Caco-2 (cell line): ENCODE data around the gene FAM47C. TPM values are rescaled to one million over a fixed set of nuclear protein-coding genes. Genes with fewer than 3 reads are reported as not detected.
"Not testable (repeated sequence)": the region's sequence is repeated elsewhere in the genome, so short reads cannot be mapped to it uniquely, and the experiment has no call there.

ENCODE experiments used
- BruUV-seq: library from RNA; stranded (reverse); fragments of 400-500 nt; replicated peaks from 2 replicates; lab custom pipeline; 2021; lab: Mats Ljungman, UMichigan
- CTCF ChIA-PET: fragments of 300-600 bp; sonication (Branson Sonifier 250); formaldehyde crosslinking; loops from one replicate; lab custom pipeline; 2022; ENCODE audit warnings: antibody characterized with exemption; lab: Charles Lee
- POLR2A ChIA-PET: fragments of 300-600 bp; sonication (Branson Sonifier 250); formaldehyde crosslinking; loops from one replicate; lab custom pipeline; 2022; ENCODE audit warnings: antibody characterized with exemption; lab: Charles Lee
- DNase-seq, 2 experiments: peaks; one replicate each; pipeline versions ENCODE4 v3.0.0 to v3.0.0-alpha.2; 2020 to 2022
- H3K27me3 ChIP-seq: replicated peaks from 2 replicates; pipeline ENCODE4 v1.6.0; 2011; ENCODE audit warnings: low read length; ENCODE audit not compliant: control insufficient read depth, insufficient read depth
- H3K36me3 ChIP-seq: 2 replicates; pipeline ENCODE4 v1.5.1; 2011; ENCODE audit warnings: low read length; ENCODE audit not compliant: control insufficient read depth, insufficient read depth
- H3K4me1 ChIP-seq: fragments of 250-450 bp; sonication (Bioruptor Pico); 2 replicates; pipeline ENCODE4 v1.5.1; 2020; ENCODE audit warnings: mild to moderate bottlenecking
- H3K4me3 ChIP-seq: 2 replicates; pipeline ENCODE4 v1.5.1; 2011; ENCODE audit warnings: low read depth, mild to moderate bottlenecking, control low read depth, low read length
- H3K9me3 ChIP-seq: fragments of 250-450 bp; sonication (Bioruptor Pico); 2 replicates; pipeline ENCODE4 v1.5.1; 2020; ENCODE audit warnings: mild to moderate bottlenecking, moderate library complexity
- H3K27ac Mint-ChIP-seq: one replicate; pipeline ENCODE4 v1.8.0; 2022; ENCODE audit warnings: mixed read lengths; ENCODE audit not compliant: unreplicated experiment
- H3K27me3 Mint-ChIP-seq: one replicate; pipeline ENCODE4 v1.8.0; 2022; ENCODE audit warnings: mixed read lengths; ENCODE audit not compliant: insufficient read depth, unreplicated experiment
- H3K36me3 Mint-ChIP-seq: one replicate; pipeline ENCODE4 v1.8.0; 2022; ENCODE audit warnings: mild to moderate bottlenecking, mixed read lengths; ENCODE audit not compliant: insufficient read depth, unreplicated experiment
- H3K4me1 Mint-ChIP-seq: one replicate; pipeline ENCODE4 v1.8.0; 2022; ENCODE audit warnings: low read depth, mixed read lengths; ENCODE audit not compliant: unreplicated experiment
- H3K4me3 Mint-ChIP-seq: one replicate; pipeline ENCODE4 v1.8.0; 2022; ENCODE audit warnings: mild to moderate bottlenecking, moderate library complexity, mixed read lengths; ENCODE audit not compliant: unreplicated experiment
- H3K9me3 Mint-ChIP-seq: one replicate; pipeline ENCODE4 v1.8.0; 2022; ENCODE audit warnings: mixed read lengths; ENCODE audit not compliant: unreplicated experiment
- intact Hi-C: fragments of 100-400 bp; cut with micrococcal nuclease; formaldehyde crosslinking; loops from one replicate; pipeline ENCODE4 v1.10.0; 2022; ENCODE audit not compliant: unreplicated experiment
- total RNA-seq: library from RNA; stranded (reverse); gene quantifications from 2 replicates; pipeline ENCODE4 v1.2.3, GENCODE V29; 2022
- TF ChIP-seq, protein P1 (sequence below), 2 experiments: fragments of 200-600 bp in 1 of 2; IDR thresholded peaks; 1 replicate in 1 of 2; 2 replicates in 1 of 2; pipeline versions ENCODE4 v1.5.1 to v1.8.0; 2011 to 2022; ENCODE audit warnings: antibody characterized with exemption in 1 of 2, control low read depth in 1 of 2, inconsistent platforms in 1 of 2, low read depth in 1 of 2, low read length in 1 of 2, mild to moderate bottlenecking in 1 of 2, moderate library complexity in 1 of 2; ENCODE audit not compliant: insufficient read depth in 1 of 2, severe bottlenecking in 1 of 2, unreplicated experiment in 1 of 2

Gene FAM47C
- total RNA-seq, 1 experiment from 2014 or later, result not detected

DNA sequence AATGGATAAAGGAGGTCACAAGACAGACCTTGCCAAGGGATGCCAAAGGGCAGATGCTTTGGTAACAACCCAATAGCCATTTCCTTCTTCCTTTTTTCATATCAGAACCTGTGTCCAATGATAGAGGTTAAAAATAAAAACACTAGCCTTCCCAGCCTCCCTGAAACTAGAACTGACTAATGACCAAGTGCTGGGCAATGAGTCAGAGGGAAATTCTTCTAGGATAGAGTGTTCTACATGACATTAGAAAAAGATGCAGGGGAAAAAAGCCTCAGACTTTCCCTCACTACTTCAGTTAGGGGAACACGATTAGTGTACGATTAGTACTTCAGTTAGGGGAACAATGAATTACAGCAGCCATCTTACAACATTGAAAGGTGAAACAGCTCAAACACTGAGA is 29.3 kb upstream of the FAM47C start:
- no peak overlapping the region for H3K4me3 Mint-ChIP-seq
- ChIA-PET CTCF (no interaction called here), POLR2A (no interaction called here)
- peaks cover 6% of the 10 kb centered on the region for H3K27me3 Mint-ChIP-seq
- H3K27ac Mint-ChIP-seq, result no peak overlapping the region
- intact Hi-C loops, result no loop called here
- no peaks in the 10 kb centered on the region for H3K4me1 ChIP-seq
- no peak for DNase-seq
- no peaks in the 10 kb centered on the region for H3K27me3 ChIP-seq
- H3K36me3 Mint-ChIP-seq, result no peaks in the 10 kb centered on the region
- no peaks in the 10 kb centered on the region for H3K4me1 Mint-ChIP-seq
- no peak overlapping the region for H3K4me3 ChIP-seq
- no peaks in the 10 kb centered on the region for H3K9me3 Mint-ChIP-seq
- H3K9me3 ChIP-seq, result no peaks in the 10 kb centered on the region
- no peaks in the 10 kb centered on the region for H3K36me3 ChIP-seq
- no TSS peak for BruUV-seq
- TF ChIP-seq, protein P1, sequence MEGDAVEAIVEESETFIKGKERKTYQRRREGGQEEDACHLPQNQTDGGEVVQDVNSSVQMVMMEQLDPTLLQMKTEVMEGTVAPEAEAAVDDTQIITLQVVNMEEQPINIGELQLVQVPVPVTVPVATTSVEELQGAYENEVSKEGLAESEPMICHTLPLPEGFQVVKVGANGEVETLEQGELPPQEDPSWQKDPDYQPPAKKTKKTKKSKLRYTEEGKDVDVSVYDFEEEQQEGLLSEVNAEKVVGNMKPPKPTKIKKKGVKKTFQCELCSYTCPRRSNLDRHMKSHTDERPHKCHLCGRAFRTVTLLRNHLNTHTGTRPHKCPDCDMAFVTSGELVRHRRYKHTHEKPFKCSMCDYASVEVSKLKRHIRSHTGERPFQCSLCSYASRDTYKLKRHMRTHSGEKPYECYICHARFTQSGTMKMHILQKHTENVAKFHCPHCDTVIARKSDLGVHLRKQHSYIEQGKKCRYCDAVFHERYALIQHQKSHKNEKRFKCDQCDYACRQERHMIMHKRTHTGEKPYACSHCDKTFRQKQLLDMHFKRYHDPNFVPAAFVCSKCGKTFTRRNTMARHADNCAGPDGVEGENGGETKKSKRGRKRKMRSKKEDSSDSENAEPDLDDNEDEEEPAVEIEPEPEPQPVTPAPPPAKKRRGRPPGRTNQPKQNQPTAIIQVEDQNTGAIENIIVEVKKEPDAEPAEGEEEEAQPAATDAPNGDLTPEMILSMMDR (IDR thresholded peaks at IDR 0.05; ENCODE audit: insufficient read depth in 1 of 2, low read depth in 1 of 2, low read length in 1 of 2, severe bottlenecking in 1 of 2, unreplicated experiment in 1 of 2), result no peak

DNA sequence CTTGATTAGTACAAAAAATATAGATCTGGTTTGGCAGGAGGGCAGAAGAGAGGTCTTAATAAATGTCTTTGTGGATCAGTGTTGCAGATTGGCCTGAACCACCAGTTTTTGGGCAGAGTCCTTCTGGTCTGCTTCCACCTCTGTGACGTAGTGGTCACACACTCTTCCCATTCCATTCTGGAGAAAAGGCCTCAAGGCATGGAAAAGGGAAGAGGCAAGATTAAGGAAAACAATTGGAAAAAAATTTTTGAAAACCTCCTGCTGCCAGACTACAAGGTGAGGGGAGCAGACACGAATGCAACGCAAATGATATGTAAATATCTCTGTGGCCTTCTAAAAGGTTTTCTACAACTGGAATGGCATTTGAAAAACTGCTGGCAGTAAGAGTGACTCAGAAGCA is 24.3 kb upstream of the FAM47C start:
- intact Hi-C loops, result no loop called here
- Histone ChIP-seq H3K36me3 (no peaks in the 10 kb centered on the region), H3K9me3 (no peaks in the 10 kb centered on the region), H3K27me3 (no peaks in the 10 kb centered on the region), H3K4me3 (no peak overlapping the region), H3K4me1 (no peaks in the 10 kb centered on the region)
- no peak overlapping the region for H3K27ac Mint-ChIP-seq
- ChIA-PET CTCF (no interaction called here), POLR2A (no interaction called here)
- no peaks in the 10 kb centered on the region for H3K36me3 Mint-ChIP-seq
- no peak for DNase-seq
- peaks cover 4% of the 10 kb centered on the region for H3K27me3 Mint-ChIP-seq
- H3K4me1 Mint-ChIP-seq, result no peaks in the 10 kb centered on the region
- no peak overlapping the region for H3K4me3 Mint-ChIP-seq
- TF ChIP-seq, protein P1 (IDR thresholded peaks at IDR 0.05; ENCODE audit: insufficient read depth in 1 of 2, low read depth in 1 of 2, low read length in 1 of 2, severe bottlenecking in 1 of 2, unreplicated experiment in 1 of 2), result no peak
- H3K9me3 Mint-ChIP-seq, result no peaks in the 10 kb centered on the region
- BruUV-seq, result no TSS peak

DNA sequence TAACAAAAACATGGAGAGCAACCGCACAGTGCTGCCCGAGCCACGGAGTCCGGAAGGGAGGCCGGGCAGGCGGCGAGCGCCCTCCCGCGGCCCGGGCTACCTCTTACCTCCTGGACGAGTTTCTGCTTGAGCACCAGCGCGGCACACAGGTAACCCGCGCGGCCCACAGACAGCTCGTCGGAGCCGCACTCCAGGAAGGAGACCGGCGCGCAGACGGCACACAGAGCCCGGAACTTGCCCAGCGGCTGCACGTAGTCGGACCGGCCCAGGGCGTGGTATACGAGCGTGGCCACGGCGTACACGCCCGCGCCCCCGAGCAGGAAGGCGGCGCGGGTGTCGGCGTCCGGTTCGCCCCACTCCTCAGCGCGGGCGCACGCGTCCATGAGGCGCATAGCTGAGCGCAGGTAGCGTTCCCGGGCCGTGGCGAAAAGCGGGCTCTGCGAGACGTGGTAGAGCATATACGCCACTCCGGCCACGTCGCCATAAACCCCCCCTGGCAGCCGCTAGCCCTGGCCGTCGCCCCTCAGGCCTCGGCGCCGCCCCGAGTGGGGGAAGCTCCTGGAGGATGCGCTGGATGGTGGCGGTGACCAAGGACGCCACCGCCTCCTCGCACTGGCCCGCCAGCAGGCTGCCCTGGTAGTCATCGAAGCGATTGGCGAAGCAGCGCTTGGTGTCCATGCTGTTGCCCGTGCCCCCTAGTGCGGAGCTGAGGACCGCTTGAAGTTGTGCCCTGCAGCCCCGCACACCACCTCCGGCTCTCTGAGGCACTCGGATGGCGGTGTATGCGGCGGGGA is 22.6 kb upstream of the FAM47C start:
- H3K27me3 ChIP-seq, H3K27me3 Mint-ChIP-seq, H3K36me3 ChIP-seq, POLR2A ChIA-PET, H3K4me1 Mint-ChIP-seq, H3K4me1 ChIP-seq, DNase-seq, H3K4me3 Mint-ChIP-seq, H3K4me3 ChIP-seq, intact Hi-C loops, H3K9me3 ChIP-seq, BruUV-seq, H3K27ac Mint-ChIP-seq, H3K36me3 Mint-ChIP-seq, H3K9me3 Mint-ChIP-seq, CTCF ChIA-PET: not testable (repeated sequence)
